Fibroblast of lung (primary cell): ENCODE measurements around the gene HNRNPU.

Experiments used
- EZH2 ChIP-seq: IDR thresholded peaks from 2 replicates; pipeline ENCODE4 v1.5.1; 2012; ENCODE audit warnings: low read length, control low read depth, mild to moderate bottlenecking; ENCODE audit errors: missing control alignments
- TF ChIP-seq, protein P1 (sequence below), 2 donors: IDR thresholded peaks in 1 of 2; conservative IDR thresholded peaks in 1 of 2; 1 replicate in 1 of 2; 2 replicates in 1 of 2; pipeline ENCODE4 v1.5.1; 2011 to 2012; ENCODE audit warnings: low read length in 2 of 2, control low read depth in 1 of 2, inconsistent platforms in 1 of 2, low read depth in 1 of 2, mild to moderate bottlenecking in 1 of 2

GRCh38 chr1:244881552-244882280, 17.4 kb upstream of the HNRNPU start:
- TF ChIP-seq, protein P1, sequence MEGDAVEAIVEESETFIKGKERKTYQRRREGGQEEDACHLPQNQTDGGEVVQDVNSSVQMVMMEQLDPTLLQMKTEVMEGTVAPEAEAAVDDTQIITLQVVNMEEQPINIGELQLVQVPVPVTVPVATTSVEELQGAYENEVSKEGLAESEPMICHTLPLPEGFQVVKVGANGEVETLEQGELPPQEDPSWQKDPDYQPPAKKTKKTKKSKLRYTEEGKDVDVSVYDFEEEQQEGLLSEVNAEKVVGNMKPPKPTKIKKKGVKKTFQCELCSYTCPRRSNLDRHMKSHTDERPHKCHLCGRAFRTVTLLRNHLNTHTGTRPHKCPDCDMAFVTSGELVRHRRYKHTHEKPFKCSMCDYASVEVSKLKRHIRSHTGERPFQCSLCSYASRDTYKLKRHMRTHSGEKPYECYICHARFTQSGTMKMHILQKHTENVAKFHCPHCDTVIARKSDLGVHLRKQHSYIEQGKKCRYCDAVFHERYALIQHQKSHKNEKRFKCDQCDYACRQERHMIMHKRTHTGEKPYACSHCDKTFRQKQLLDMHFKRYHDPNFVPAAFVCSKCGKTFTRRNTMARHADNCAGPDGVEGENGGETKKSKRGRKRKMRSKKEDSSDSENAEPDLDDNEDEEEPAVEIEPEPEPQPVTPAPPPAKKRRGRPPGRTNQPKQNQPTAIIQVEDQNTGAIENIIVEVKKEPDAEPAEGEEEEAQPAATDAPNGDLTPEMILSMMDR (conservative IDR thresholded peaks at IDR 0.05 in 1 of 2, IDR thresholded peaks at IDR 0.05 in 1 of 2; ENCODE audit: low read depth in 1 of 2, low read length in 2 of 2): no peak
- no peak for TF ChIP-seq EZH2
